CD1c-positive myeloid dendritic cell (primary cell): ENCODE results near the gene NDFIP2.
A peak's percentile ranks its signal among the peaks of the same experiment; 100 is the strongest.
"Not testable (repeated sequence)": the region's sequence is repeated elsewhere in the genome, so short reads cannot be mapped to it uniquely, and the experiment has no call there.

Experiments used
- DNase-seq: peaks from one replicate; pipeline ENCODE4 v3.0.0-alpha.2; 2016; ENCODE audit errors: extremely low spot score

Gene NDFIP2

GRCh38 chr13:79533781-79534400 lies 52.9 kb downstream of the NDFIP2 start:
- DNase-seq: no peak

- DNase-seq: no peak
These were observed 53.6 kb downstream of the NDFIP2 start for GRCh38 chr13:79534596-79534995.

- no peak for DNase-seq
These were observed 57.8 kb downstream of the NDFIP2 start for GRCh38 chr13:79538757-79539156.

GRCh38 chr13:79540504-79540903 lies 59.5 kb downstream of the NDFIP2 start:
- DNase-seq: no peak

- DNase-seq: peak; percentile 83
These were observed 60.6 kb downstream of the NDFIP2 start for GRCh38 chr13:79541426-79542049.

- DNase-seq: no peak
These were observed 62.9 kb downstream of the NDFIP2 start for GRCh38 chr13:79543883-79544282.

- no peak for DNase-seq
These were observed 66.5 kb downstream of the NDFIP2 start for GRCh38 chr13:79547211-79548195.

- DNase-seq: no peak
These were observed 67.9 kb downstream of the NDFIP2 start for GRCh38 chr13:79548902-79549301.

- no peak for DNase-seq
These were observed 68.6 kb downstream of the NDFIP2 start for GRCh38 chr13:79549355-79550106.

GRCh38 chr13:79557666-79558065 lies 76.7 kb downstream of the NDFIP2 start:
- no peak for DNase-seq

- no peak for DNase-seq
These were observed 80.0 kb downstream of the NDFIP2 start for GRCh38 chr13:79560954-79561353.

GRCh38 chr13:79562557-79562956 lies 81.6 kb downstream of the NDFIP2 start:
- no peak for DNase-seq

GRCh38 chr13:79566118-79566517 lies 85.2 kb downstream of the NDFIP2 start:
- DNase-seq: no peak

GRCh38 chr13:79571147-79571546 lies 90.2 kb downstream of the NDFIP2 start:
- DNase-seq: no peak

- not testable (repeated sequence) for DNase-seq
These were observed 92.9 kb downstream of the NDFIP2 start for GRCh38 chr13:79573892-79574291.

GRCh38 chr13:79581870-79582315 lies 100.9 kb downstream of the NDFIP2 start:
- DNase-seq: no peak

- no peak for DNase-seq
These were observed 101.9 kb downstream of the NDFIP2 start for GRCh38 chr13:79582896-79583295.

- DNase-seq: no peak
These were observed 104.1 kb downstream of the NDFIP2 start for GRCh38 chr13:79585033-79585432.

GRCh38 chr13:79589603-79590393 lies 108.8 kb downstream of the NDFIP2 start:
- no peak for DNase-seq

GRCh38 chr13:79590394-79590676 lies 109.4 kb downstream of the NDFIP2 start:
- no peak for DNase-seq

GRCh38 chr13:79591493-79591892 lies 110.5 kb downstream of the NDFIP2 start:
- no peak for DNase-seq
